Colonic mucosa (tissue), 4 donors: ENCODE results near the gene MAN1A1. TPM values are rescaled to one million over a fixed set of nuclear protein-coding genes. Genes with fewer than 3 reads are reported as not detected.
"Not testable (repeated sequence)": the region's sequence is repeated elsewhere in the genome, so short reads cannot be mapped to it uniquely, and the experiment has no call there.

Experiments
- DNase-seq: peaks from one replicate; pipeline ENCODE4 v3.0.0-alpha.2; 2020
- H3K27ac ChIP-seq: fragments of 200-600 bp; one replicate; pipeline ENCODE4 v1.8.0; 2021
- H3K27me3 ChIP-seq: fragments of 200-600 bp; one replicate; pipeline ENCODE4 v1.8.0; 2021
- H3K36me3 ChIP-seq: fragments of 200-600 bp; one replicate; pipeline ENCODE4 v1.8.0; 2021
- H3K4me1 ChIP-seq: fragments of 200-600 bp; one replicate; pipeline ENCODE4 v1.8.0; 2021; ENCODE audit warnings: mild to moderate bottlenecking
- H3K4me3 ChIP-seq: fragments of 200-600 bp; one replicate; pipeline ENCODE4 v1.8.0; 2021
- H3K9ac ChIP-seq, 2 donors: one replicate each; pipeline ENCODE4 v1.7.0; 2013; ENCODE audit warnings: control low read depth in 2 of 2, low read depth in 2 of 2, low read length in 2 of 2
- H3K9me3 ChIP-seq: fragments of 200-600 bp; one replicate; pipeline ENCODE4 v1.8.0; 2021
- intact Hi-C: fragments of 100-400 bp; cut with DNase I; formaldehyde crosslinking; loops from one replicate; pipeline ENCODE4 v1.14.1; 2022
- total RNA-seq, 2 donors: library from RNA; stranded (reverse); fragmentation: NEBNext Ultra II Directional in 1 of 2; extraction: Animal tissue kit (Norgen Biotek cat#: 25700) in 1 of 2; gene quantifications; one replicate each; pipeline ENCODE4 v1.2.1, GENCODE V29; 2021
- TF ChIP-seq, protein P1 (sequence below): fragments of 200-600 bp; IDR thresholded peaks from one replicate; pipeline ENCODE4 v1.8.0; 2022; ENCODE audit warnings: antibody characterized with exemption, mild to moderate bottlenecking
- donor health status: healthy.
- donor health status: DM: no; HTN: no; CAD: no.
- donor health status: DM: no; HTN: no; CAD: no.

MAN1A1 gene
- total RNA-seq, 2 donors from 2014 or later = 43.5 to 77.1 TPM

GRCh38 chr6:119160911-119161310 lies 188.7 kb downstream of the MAN1A1 start:
- H3K4me3 ChIP-seq = no peak overlapping the region
- no peaks in the 10 kb centered on the region for H3K4me1 ChIP-seq
- H3K27ac ChIP-seq = no peak overlapping the region
- no peaks in the 10 kb centered on the region for H3K36me3 ChIP-seq
- no peak for DNase-seq
- intact Hi-C loops = no loop called here
- TF ChIP-seq, protein P1, sequence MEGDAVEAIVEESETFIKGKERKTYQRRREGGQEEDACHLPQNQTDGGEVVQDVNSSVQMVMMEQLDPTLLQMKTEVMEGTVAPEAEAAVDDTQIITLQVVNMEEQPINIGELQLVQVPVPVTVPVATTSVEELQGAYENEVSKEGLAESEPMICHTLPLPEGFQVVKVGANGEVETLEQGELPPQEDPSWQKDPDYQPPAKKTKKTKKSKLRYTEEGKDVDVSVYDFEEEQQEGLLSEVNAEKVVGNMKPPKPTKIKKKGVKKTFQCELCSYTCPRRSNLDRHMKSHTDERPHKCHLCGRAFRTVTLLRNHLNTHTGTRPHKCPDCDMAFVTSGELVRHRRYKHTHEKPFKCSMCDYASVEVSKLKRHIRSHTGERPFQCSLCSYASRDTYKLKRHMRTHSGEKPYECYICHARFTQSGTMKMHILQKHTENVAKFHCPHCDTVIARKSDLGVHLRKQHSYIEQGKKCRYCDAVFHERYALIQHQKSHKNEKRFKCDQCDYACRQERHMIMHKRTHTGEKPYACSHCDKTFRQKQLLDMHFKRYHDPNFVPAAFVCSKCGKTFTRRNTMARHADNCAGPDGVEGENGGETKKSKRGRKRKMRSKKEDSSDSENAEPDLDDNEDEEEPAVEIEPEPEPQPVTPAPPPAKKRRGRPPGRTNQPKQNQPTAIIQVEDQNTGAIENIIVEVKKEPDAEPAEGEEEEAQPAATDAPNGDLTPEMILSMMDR = no peak
- H3K9me3 ChIP-seq = no peaks in the 10 kb centered on the region
- no peak overlapping the region for H3K9ac ChIP-seq
- no peaks in the 10 kb centered on the region for H3K27me3 ChIP-seq

- H3K27ac ChIP-seq = no peak overlapping the region
- TF ChIP-seq, protein P1 = no peak
- no peak overlapping the region for H3K9ac ChIP-seq
- H3K27me3 ChIP-seq = no peaks in the 10 kb centered on the region
- H3K36me3 ChIP-seq = no peaks in the 10 kb centered on the region
- H3K4me3 ChIP-seq = no peak overlapping the region
- no peaks in the 10 kb centered on the region for H3K4me1 ChIP-seq
- intact Hi-C loops = no loop called here
- no peak for DNase-seq
- H3K9me3 ChIP-seq = no peaks in the 10 kb centered on the region
Measured at GRCh38 chr6:119158057-119158848, 191.3 kb downstream of the MAN1A1 start.

- no peaks in the 10 kb centered on the region for H3K4me1 ChIP-seq
- no peaks in the 10 kb centered on the region for H3K9me3 ChIP-seq
- H3K27me3 ChIP-seq = no peaks in the 10 kb centered on the region
- intact Hi-C loops = no loop called here
- no peak for DNase-seq
- H3K9ac ChIP-seq = no peak overlapping the region
- TF ChIP-seq, protein P1 = no peak
- H3K4me3 ChIP-seq = no peak overlapping the region
- H3K36me3 ChIP-seq = no peaks in the 10 kb centered on the region
- no peak overlapping the region for H3K27ac ChIP-seq
Measured at GRCh38 chr6:119157506-119157815, 192.1 kb downstream of the MAN1A1 start.

DNA sequence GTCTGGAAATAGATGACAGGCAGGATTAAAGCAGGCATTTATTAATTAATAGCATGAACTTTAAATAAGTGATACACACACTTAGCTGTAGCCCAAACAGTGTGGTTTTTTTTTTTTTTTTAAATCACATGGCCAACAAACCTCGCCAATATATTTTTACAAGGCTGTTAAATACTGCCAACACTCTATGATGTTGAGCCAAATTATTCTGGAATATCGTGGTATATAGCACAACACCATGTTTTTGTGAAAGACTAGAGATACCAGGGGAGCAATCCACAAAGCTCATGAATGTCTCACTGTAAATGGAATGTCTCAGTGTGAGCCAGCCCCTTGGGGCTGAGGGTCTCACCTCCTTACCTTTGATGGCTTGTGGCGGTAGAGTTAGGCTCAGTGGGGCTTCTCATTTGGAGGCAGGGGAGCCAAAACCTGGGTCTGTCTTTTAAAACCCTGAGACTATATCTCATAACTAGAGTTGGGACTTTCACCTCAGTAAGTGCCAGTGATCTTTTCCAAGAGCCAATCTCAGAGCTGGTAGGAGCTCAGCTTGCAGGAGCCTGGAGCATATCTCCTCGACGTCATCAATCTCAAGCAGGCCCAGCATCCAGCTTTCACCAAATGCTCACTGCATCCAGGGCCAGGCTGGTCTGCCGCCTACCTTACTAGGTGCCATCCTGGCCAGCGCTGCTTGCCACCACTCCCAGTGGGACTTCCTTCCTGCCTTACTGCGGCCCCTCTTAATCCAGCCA lies 192.6 kb downstream of the MAN1A1 start:
- Histone ChIP-seq H3K27me3 (no peaks in the 10 kb centered on the region), H3K9me3 (no peaks in the 10 kb centered on the region), H3K36me3 (no peaks in the 10 kb centered on the region), H3K27ac (no peak overlapping the region), H3K4me3 (no peak overlapping the region), H3K4me1 (no peaks in the 10 kb centered on the region), H3K9ac (no peak overlapping the region)
- TF ChIP-seq, protein P1 = no peak
- intact Hi-C loops = no loop called here
- no peak for DNase-seq

DNA sequence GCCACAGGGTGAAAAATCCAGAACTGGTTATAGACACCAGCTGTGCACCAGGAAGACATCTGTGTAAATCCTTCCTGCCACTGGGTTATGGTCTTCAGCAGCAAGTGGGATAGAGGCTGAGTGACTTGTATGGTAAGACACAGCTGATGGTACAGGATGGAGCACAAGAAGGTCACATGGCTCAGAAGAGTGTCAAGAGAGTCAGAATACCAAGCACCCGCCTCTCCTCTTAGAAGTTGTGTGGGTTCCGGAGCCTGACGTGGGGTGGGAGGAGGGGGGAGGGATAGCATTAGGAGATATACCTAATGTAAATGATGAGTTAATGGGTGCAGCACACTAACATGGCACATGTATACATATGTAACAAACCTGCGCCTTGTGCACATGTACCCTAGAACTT lies 193.5 kb downstream of the MAN1A1 start:
- H3K9ac ChIP-seq, intact Hi-C loops, H3K36me3 ChIP-seq, H3K4me1 ChIP-seq, H3K27ac ChIP-seq, DNase-seq, H3K9me3 ChIP-seq, H3K27me3 ChIP-seq, H3K4me3 ChIP-seq: not testable (repeated sequence)

DNA sequence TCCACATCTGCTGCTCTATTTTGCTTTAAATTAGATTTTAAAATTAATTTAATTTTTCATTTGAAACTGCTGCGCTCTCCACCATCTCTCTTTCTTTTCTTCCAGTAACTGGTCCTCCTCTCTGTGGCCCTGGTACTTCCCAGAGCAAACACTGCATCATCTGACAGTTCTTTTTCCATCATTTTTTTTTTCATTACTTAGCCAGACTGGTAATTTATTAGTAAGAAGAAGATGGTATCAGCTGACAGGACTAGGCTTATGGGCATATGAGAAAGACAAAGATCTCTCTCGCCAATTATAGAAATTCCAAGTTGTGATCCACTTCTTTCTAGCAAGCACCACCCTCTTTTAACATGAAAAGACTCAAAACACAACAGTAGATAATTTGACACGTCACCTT lies 197.4 kb downstream of the MAN1A1 start:
- no peaks in the 10 kb centered on the region for H3K9me3 ChIP-seq
- no peak for DNase-seq
- peaks cover 6% of the 10 kb centered on the region for H3K4me1 ChIP-seq
- TF ChIP-seq, protein P1 = no peak
- H3K27me3 ChIP-seq = no peaks in the 10 kb centered on the region
- H3K9ac ChIP-seq = no peak overlapping the region
- intact Hi-C loops = no loop called here
- no peak overlapping the region for H3K4me3 ChIP-seq
- H3K27ac ChIP-seq = no peak overlapping the region
- no peaks in the 10 kb centered on the region for H3K36me3 ChIP-seq
